Activated CD8-positive, alpha-beta memory T cell treated with anti-CD3 and anti-CD28 coated beads for 4 hours (primary cell): Measurements from ENCODE around the gene EDA2R.

Experiments
- DNase-seq, 2 donors: peaks; one replicate each; pipeline ENCODE4 v3.0.0-alpha.2; 2020; ENCODE audit warnings: low read depth in 2 of 2

Gene EDA2R, protein sequence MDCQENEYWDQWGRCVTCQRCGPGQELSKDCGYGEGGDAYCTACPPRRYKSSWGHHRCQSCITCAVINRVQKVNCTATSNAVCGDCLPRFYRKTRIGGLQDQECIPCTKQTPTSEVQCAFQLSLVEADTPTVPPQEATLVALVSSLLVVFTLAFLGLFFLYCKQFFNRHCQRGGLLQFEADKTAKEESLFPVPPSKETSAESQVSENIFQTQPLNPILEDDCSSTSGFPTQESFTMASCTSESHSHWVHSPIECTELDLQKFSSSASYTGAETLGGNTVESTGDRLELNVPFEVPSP

DNA sequence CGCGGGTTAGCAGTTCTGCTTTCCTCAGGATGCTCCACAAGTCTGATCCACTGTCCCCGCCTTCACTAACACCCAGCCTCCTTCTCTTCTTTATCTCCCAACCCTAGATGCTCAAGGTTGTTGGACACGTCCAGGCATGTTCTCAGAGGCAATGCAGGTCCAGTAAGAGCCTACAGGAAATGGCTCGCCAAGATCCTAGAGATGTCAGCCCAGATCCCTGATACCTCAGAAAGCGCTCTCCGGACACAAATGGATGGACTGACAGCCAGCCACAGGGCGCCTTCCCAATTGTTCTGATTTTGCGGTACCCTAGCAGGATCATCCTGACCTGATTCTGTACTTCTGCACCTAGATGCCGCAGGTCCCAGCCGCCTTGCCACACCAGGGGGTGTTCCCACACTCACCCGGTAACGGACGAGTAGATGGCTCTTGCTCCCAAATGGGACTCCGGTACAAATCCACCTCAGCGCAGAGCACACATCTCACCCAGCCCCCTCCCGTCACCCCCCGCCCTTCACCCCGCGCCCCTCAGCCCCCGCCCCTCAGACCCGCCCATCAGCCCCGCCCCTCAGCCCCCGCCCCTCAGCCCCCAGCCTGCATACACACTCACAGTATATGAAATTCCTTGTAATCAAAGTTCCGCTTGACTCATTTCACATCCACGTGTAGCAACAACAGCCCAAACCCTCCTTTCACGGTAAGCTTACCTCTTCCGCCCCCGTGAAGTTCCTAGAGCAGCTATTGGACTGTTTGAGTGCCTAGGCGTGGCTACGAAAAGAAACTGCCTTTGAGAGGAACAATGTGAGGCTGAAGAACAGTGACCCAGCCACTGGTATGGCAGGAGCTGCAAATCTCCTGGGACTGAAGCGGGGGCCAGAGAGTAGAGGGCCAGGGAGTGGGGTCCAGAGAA is at the start of gene EDA2R:
Gene EDA2R, minus strand, starts transcription at position 488 of the 910 bp plus-strand sequence. CDS start 23,058 bp downstream, outside the sequence.
- DNase-seq = peak in 1 of 2 donors; percentile 5

DNA sequence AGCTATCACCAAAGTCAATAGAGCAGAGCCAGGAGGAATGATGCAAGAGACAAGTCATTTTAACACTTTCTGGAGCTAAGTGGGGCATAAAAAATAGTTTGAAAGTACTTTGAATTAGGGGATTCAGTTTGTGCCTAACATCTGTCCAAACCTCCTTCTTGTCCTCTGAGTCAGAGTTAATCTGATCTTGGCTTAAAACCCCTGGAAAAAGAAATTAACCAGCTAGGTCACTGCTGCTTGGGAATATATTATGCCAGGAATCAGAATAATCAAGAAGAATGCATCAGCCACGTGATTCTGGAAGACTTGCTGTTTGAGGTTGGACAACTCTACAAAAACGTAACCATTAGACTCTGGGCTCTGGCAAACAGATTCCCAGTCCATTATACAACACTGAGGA is 45.3 kb upstream of the EDA2R start:
- DNase-seq = no peak

DNA sequence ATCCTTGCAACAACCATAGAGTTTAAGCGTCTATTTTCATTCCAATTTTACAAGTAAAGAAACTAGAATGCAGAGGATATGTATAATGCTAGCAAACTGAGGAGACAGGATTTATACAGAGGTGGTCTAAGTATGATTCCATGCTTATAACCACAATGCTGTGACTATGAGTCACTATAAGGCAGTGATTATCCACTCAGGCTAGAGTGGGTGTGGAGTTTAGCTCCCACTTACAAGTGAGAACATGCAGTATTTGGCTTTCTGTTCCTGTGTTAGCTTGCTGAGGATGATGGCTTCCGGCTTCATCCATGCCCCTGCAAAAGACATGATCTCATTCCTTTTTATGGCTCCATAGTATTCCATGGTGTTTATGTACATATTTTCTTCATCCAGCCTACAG is 41.6 kb upstream of the EDA2R start:
- no peak for DNase-seq

DNA sequence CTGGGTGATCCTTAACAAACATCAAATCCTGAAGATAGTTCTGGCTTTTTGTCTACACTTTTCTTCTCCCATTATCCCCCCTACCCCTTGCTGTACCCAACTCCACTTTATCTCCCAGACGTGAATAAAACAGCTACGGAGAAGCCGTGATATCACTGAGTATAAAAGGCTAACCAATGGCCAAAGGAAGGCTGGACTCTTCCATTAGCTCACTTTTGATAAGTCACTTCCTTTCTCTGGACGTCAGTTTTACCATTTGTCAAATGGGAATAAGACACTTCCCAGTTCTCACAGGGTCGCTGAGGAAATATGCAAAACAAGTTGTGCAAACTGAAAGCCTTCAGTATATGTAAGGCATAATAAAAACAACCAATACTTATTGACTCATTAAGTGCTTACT is 38.6 kb upstream of the EDA2R start:
- no peak for DNase-seq

DNA sequence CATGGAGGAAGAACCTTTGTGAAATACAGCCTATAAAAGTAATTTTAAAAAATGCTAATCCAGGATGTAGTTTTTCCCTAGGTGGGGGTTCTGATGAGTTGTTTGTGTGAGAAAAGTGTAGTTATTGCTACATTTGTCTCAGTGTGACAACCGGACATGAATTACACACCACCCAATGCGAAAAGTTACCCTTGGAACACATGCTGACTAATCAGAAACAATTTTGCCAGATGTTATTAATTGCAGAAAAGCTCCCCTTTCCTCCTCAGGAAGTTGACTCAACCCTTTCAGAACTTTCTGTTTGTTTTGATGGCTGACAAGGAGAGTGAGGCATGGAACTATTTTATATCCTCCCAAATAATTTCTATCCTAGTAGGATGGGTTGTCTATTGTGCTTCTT is 38.1 kb upstream of the EDA2R start:
- DNase-seq = no peak

DNA sequence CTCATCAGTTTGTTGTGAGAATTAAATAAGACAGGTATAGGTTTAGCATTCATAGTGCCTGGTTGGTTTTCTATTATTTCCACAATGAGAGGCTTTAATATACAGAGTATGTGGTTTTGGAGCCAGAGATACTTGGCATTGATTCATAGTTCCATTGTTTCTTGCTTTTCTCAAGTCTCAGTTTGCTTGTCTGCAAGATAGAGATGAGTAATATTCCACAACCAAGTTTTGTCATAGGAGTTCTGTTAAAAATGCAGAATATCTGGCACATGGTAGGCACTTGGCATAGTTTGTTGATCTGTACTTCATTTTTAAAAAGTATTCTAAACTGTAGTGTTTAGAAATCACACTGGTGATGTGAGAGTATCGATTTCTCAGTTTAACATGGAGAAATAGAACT is 37.5 kb upstream of the EDA2R start:
- DNase-seq = no peak

DNA sequence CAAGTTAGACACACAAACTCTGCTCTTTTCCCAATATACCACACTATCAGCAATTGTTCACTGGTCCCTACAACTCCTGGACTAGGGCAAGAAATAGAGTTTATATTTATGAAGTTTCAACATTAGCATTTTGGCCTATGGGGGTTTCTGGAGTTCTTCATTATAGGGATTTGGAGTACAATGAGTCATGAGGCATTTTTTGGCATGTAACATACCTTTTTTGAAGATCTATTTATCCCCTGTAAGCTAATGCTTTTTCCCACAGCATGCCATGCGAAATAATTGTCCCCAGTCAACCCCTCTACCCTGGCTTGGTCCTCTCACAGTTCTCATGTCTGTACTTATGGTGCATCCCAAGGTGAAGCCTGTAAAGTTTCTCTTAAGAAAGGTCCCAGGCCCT is 36.7 kb upstream of the EDA2R start:
- no peak for DNase-seq

DNA sequence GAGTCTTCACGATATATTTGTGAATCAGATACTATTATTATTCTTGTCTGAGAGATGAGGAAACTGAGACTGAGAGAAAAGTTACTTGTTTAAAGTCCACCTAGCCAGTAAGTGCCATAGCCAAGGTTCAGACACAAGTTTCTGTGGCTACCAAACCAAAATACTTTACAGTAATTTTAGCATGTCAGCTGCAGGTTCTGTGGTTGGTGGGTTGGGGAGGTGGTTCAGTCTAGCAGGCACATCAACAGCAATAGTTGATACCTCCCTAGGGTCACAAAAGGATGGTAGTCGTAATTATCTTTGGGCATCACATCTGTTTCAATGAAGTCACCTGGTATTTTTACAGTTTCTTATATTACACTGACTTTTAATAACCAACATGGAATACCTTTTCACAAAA is 35.6 kb upstream of the EDA2R start:
- DNase-seq = no peak

DNA sequence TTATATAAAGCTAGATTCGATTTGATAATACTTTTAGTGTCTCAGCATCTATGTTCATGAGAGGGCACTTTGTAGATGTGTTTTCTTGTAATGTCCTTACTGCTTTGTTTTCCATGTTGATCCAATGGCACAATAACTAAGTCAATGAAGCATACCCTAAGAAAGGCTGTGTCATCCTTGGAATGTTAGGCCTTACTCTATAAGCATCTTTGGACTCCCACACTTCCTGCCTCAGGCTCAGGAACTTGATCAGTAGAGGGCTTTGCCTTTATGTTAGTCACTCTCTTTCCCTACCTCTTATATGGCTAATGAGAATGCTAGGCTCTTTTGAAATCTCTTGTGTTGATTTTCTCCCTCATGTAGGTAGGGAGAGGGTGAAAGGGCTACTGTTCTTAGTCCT is 33.2 kb upstream of the EDA2R start:
- no peak for DNase-seq

DNA sequence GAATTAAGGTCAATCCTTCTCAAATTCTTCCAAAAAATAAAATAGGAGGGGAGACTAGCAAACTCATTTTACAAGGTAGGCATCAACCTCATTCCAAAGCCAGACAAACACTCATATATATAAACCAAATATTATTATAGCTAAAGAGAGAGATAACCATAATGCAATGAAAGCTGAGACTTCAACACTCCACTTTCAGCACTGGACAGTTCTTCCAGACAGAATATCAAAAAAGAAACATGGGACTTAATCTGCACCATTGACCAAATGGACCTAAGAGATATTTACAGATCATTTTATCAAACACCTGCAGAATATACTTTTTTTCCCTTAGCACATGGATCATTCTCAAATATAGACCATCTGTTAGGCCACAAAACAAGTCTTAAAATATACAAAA is 15.5 kb upstream of the EDA2R start:
- no peak for DNase-seq

DNA sequence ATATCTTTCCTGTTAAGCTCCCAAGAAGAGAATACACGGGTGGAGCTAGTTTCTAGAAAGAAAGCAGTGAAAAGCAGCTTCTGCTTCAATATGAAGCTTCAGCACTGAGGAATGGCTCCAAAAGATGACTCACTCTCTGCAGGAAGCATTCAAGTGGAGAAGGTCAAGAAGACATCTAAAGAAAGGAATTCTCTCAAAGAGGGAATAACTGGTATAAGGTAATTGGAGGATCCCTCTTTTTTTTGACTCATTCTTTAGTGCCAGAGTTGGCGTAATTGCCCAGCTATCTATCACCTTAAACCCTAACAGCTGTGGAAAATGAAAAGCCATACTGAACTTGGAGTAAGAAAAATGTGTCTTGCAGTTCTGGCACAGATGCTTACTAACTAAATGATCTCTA is 3.5 kb downstream of the EDA2R start:
- DNase-seq = no peak

DNA sequence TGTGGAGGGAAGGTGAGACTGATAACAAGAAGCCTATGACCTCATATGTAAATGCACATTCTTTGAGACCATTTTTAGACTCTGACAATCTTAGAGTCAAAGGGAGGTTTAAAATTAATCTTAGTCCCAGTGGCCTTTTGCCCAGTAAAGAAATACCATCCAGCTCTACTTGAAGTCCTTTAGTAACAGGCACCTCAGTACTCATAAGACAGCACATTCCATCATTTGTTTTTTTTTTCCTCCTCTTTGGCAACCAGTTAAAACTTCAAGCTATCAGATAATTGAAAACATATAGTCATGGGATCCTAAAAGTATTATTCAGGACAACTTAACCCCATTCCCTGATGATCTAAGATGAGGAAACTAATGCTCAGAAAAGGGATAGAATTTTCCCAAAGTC is 4.6 kb downstream of the EDA2R start:
- no peak for DNase-seq

DNA sequence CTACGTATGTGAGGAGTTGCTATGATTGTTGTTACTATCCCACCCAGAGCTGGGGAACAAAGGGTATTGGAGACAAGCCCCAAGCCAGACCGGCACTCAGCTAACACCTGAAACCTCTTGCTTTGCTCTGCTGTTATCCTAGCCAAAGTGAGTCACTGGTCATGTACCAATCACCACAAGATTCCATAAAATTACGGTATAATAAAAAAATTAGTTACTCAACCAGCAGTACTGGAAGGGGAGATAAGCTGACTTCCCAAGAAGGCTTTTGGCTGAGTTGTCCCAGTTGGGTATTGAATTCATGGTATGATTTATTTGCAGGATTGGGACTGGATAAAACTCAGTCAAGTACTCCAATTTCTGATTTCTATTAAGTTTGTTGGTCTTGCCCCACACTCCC is 5.3 kb downstream of the EDA2R start:
- DNase-seq = no peak

DNA sequence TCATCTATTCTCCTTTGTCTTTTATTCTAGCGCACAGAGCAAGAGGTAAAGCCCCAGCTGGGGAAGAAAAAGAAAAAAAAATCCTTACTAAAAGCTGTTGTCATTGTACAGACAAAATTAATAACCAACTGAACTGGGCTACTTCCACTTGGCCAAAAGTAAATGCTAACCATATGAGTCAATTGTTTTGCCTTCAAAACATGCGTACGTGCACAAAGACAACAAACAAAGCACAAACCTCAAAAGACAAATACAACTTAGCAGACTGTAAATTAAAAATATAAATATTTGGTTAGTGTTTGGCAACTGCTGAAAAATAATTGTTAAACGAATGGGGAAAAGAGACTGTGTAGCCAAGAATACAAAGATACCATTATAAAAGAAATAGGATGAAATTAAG is 5.9 kb downstream of the EDA2R start:
- no peak for DNase-seq

DNA sequence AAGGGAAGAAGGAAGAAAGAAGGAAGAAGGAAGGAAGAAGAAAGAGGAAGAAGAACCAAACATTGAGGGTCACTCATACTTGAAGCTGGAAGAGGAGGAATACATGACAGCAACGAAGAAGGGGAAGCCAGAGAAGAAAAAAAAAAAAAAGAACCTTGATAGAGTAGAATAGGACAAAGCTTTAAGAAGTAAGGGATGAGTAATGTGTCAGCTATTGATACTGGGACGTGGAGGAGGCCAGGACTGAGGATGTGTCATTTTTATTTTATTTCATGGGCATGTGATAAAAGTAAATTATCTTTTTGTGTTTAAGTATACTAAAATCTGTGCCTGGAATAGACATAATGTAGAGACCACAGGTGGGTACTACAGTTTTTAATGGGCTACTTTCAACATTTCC is 6.4 kb downstream of the EDA2R start:
- DNase-seq = no peak

DNA sequence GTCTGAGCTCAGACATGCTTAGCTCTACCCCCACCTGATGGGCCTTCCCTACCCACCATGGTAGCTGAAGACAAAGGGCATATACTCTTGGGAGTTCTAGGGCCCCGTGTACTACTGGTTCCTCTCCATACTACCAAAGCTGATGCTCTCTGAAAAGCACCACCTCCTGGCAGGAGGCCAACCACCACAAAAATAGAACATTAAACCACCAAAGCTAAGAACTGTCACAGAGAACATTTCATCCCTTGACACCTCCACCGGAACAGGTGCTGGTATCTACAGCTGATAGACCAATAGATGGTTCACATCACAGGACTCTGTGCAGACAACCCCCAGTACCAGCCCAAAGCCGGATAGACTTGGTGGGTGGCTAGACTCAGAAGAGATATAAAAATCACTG is 13.4 kb downstream of the EDA2R start:
- no peak for DNase-seq

DNA sequence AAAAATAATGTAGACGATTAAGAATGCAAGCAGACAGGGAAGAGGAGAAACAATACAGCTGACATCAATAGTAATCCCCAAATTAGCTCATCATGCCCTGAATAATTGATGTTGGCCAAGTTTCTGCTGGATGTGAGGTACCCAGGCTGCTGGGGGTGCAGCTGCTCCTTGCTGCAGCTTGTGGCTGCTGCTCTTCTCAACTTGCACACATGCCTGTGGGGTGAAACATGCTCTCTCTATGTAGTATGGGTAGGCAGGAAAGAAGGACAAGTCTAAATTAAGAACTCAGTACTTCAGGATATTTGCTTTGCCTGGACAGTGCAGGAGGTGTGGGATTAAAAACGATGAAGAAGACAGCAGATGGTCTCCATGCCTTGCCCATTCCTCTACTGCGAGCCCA is 16.7 kb downstream of the EDA2R start:
- no peak for DNase-seq

DNA sequence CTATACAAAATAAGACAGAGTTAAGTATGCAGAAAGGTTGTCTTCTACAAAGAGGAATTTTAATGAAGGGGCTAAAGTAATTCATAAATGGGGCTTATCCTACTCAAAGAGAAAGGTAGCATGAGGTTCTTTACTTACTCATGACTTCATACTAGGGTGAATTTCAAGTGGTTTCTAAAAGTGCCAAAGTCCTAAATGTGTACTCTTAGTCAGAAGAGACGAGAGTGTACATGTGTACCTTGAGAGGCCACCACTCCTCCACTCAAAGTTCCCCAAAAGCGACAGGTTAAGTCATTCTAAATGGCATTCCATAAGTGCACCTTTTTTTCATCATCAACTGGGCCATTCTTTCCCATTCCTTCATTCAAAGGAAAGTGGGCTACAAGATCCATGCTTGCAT is 21.9 kb downstream of the EDA2R start:
- DNase-seq = no peak

DNA sequence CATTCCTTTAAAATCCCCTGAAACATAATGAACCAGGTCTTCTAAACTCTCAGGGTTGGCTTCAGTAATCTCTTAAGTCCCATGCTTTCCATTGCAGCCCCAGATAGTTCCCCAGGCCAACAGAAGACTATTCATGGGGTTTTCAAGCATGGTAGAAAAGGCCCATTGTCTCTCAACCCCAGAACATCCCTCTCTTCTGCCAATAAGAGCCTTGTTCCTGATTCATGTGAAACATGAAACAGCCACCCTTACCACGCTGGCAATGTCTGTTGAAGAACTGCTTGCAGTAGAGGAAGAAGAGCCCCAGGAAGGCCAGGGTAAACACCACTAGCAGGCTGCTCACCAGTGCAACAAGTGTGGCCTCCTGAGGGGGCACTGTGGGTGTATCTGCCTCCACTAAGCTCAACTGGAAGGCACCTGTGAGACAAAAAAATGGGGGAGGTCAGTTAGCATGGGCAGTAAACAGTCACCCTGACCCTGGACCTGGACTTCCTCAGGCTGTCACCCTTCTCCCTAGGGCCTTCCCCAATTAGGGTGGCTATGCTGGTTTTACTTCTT is 36.4 kb downstream of the EDA2R start:
- DNase-seq = no peak

DNA sequence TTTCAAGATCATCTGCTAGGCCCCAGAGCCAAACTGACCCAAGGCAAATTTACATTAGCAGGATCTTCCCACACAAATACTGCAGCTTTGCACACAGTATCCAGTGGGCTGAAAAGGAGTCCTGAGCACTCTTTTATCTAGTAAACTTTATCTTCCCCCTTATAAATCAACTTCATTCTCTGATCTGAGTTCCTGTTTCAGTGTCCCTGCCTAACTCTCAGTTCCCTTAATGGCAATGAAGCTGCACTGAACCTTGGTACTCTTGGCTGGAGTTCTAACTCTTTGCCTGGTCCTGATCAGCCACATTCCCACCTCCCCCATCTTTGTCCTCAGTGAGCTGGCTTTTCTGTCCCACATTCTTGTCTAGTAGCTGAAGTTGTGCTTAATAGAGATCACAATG is 37.4 kb downstream of the EDA2R start:
- DNase-seq = no peak

DNA sequence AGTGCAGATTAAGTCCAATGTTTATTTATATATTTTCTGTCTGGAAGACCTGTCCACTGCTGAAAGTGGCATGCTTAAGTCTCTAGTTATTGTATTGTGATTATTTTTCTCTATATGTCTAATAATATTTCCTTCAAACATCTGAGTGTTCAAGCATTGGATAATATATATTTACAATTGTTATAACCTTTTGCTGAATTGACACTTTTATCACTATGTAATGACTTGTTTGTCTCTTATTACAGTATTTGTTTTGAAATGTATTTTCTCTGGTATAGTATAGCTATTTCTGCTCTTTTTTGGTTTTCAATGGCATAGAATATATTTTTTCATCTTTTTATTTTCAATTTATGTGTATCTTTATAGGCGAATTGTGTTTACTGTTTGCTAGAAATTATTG is 59.7 kb downstream of the EDA2R start:
- no peak for DNase-seq

DNA sequence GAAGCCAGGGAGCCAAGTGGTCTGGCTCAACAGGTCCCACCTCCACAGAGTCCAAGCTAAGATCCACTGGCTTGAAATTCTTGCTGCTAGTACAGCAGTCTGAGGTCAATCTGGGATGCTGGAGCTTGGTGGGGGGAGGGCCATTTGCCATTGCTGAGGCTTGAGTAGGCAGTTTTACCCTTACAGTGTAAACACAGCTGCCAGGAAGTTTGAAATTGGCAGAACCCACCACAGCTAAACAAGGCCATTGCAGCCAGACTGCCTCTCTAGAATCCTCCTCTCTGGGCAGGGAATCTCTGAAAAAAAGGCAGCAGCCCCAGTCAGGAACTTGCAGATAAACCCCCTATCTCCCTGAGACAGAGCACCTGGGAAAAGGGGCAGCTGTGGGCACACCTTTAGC is 84.9 kb downstream of the EDA2R start:
- DNase-seq = no peak

DNA sequence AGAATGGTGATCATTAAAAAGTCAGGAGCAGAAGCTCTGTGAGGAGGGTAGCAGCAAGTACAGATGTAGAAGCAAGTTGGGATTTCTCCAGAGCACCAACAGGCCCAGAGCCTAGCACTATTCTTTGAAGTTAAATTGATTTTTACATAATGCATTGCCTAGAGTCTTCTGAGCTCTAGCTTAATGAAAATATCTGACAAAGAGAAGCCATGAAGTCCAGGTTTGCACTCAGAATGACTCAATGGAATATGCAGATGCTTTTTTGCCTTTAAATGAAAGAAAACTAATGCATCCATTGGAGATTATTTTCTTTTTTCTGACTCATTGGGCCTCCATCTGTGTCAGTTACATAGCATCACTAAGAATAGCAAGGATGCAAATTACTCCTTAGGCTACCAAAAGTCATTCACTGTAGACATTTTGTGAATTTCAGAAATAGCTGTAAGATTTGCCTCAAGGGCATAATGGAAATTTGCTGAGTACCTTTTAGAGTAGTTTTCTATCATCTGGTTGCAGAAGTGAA is 91.0 kb downstream of the EDA2R start:
- no peak for DNase-seq
